Activated CD8-positive, alpha-beta memory T cell treated with anti-CD3 and anti-CD28 coated beads, Interleukin-2, amount 10 ng/mL, durations not matched to agents 7 days and 5 days (primary cell): ENCODE measurements around the gene ERI3. TPM values are rescaled to one million over a fixed set of nuclear protein-coding genes. Genes with fewer than 3 reads are reported as not detected.

Experiments
- ATAC-seq: fragments of 150-1000 bp; cut with Tn5 transposase; one replicate; pipeline ENCODE4 v1.10.0; 2021; ENCODE audit warnings: moderate library complexity
- CTCF ChIA-PET: fragments of 350-600 bp; sonication (Branson Sonifier 250); formaldehyde crosslinking; loops from one replicate; lab custom pipeline; 2021; ENCODE audit warnings: antibody characterized with exemption; lab: Charles Lee
- DNase-seq: peaks from one replicate; pipeline ENCODE4 v3.0.0-alpha.2; 2020
- H3K27ac Mint-ChIP-seq: one replicate; pipeline ENCODE4 v1.8.0; 2021; ENCODE audit warnings: mild to moderate bottlenecking, mixed read lengths
- H3K27me3 Mint-ChIP-seq: one replicate; pipeline ENCODE4 v1.8.0; 2021; ENCODE audit warnings: mixed read lengths
- H3K36me3 Mint-ChIP-seq: one replicate; pipeline ENCODE4 v1.8.0; 2021; ENCODE audit warnings: mild to moderate bottlenecking, mixed read lengths
- H3K4me1 Mint-ChIP-seq: one replicate; pipeline ENCODE4 v1.8.0; 2021; ENCODE audit warnings: mixed read lengths
- H3K4me3 Mint-ChIP-seq: one replicate; pipeline ENCODE4 v1.8.0; 2021; ENCODE audit warnings: mild to moderate bottlenecking, moderate library complexity, mixed read lengths
- H3K9me3 Mint-ChIP-seq: one replicate; pipeline ENCODE4 v1.8.0; 2022; ENCODE audit warnings: low read depth, mixed read lengths
- total RNA-seq, 2 experiments: library from RNA; stranded (reverse); gene quantifications; one replicate each; pipeline ENCODE4 v1.2.3, GENCODE V29; 2021

ERI3 gene
- total RNA-seq, 2 experiments from 2014 or later: 27.2 to 30.4 TPM

- DNase-seq: no peak
- H3K4me3 Mint-ChIP-seq: no peak overlapping the region
- CTCF ChIA-PET: no interaction called here
- ATAC-seq: no peak
- H3K27ac Mint-ChIP-seq: no peak overlapping the region
- no peaks in the 10 kb centered on the region for H3K27me3 Mint-ChIP-seq
- H3K4me1 Mint-ChIP-seq: peaks cover 2% of the 10 kb centered on the region
- peaks cover 5% of the 10 kb centered on the region for H3K36me3 Mint-ChIP-seq
- no peaks in the 10 kb centered on the region for H3K9me3 Mint-ChIP-seq
These were observed 53.6 kb downstream of the ERI3 start for GRCh38 chr1:44301442-44301841.

GRCh38 chr1:44300852-44301251 lies 54.2 kb downstream of the ERI3 start:
- CTCF ChIA-PET: no interaction called here
- ATAC-seq: no peak
- Mint-ChIP-seq H3K4me1 (no peaks in the 10 kb centered on the region), H3K36me3 (peaks cover 3% of the 10 kb centered on the region), H3K4me3 (no peak overlapping the region), H3K27me3 (no peaks in the 10 kb centered on the region), H3K27ac (no peak overlapping the region), H3K9me3 (no peaks in the 10 kb centered on the region)
- no peak for DNase-seq

- CTCF ChIA-PET: no interaction called here
- no peak for ATAC-seq
- DNase-seq: no peak
- no peaks in the 10 kb centered on the region for H3K27me3 Mint-ChIP-seq
- H3K4me3 Mint-ChIP-seq: no peak overlapping the region
- no peaks in the 10 kb centered on the region for H3K9me3 Mint-ChIP-seq
- no peaks in the 10 kb centered on the region for H3K4me1 Mint-ChIP-seq
- H3K27ac Mint-ChIP-seq: no peak overlapping the region
- peaks cover 3% of the 10 kb centered on the region for H3K36me3 Mint-ChIP-seq
These were observed 57.2 kb downstream of the ERI3 start for GRCh38 chr1:44297695-44298400.

GRCh38 chr1:44296806-44297205 lies 58.3 kb downstream of the ERI3 start:
- CTCF ChIA-PET: no interaction called here
- DNase-seq: no peak
- Mint-ChIP-seq H3K4me3 (no peak overlapping the region), H3K4me1 (no peaks in the 10 kb centered on the region), H3K27ac (no peak overlapping the region), H3K36me3 (peaks cover 3% of the 10 kb centered on the region), H3K9me3 (no peaks in the 10 kb centered on the region), H3K27me3 (no peaks in the 10 kb centered on the region)
- no peak for ATAC-seq

GRCh38 chr1:44296086-44296485 lies 59.0 kb downstream of the ERI3 start:
- H3K9me3 Mint-ChIP-seq: no peaks in the 10 kb centered on the region
- H3K4me3 Mint-ChIP-seq: no peak overlapping the region
- CTCF ChIA-PET: no interaction called here
- DNase-seq (no peak), ATAC-seq (no peak)
- H3K36me3 Mint-ChIP-seq: peaks cover 3% of the 10 kb centered on the region
- no peak overlapping the region for H3K27ac Mint-ChIP-seq
- H3K4me1 Mint-ChIP-seq: no peaks in the 10 kb centered on the region
- H3K27me3 Mint-ChIP-seq: no peaks in the 10 kb centered on the region

GRCh38 chr1:44294588-44295007 lies 60.5 kb downstream of the ERI3 start:
- ATAC-seq (no peak), DNase-seq (no peak)
- CTCF ChIA-PET: interaction anchor here (1.0 kb wide), 1 partner anchor 25 kb away, joined by 3 read pairs; no protein-coding TSS in a partner anchor
- Mint-ChIP-seq H3K27ac (no peak overlapping the region), H3K27me3 (no peaks in the 10 kb centered on the region), H3K36me3 (peaks cover 3% of the 10 kb centered on the region), H3K4me1 (no peaks in the 10 kb centered on the region), H3K9me3 (no peaks in the 10 kb centered on the region), H3K4me3 (no peak overlapping the region)

- no peak for ATAC-seq
These were observed 61.2 kb downstream of the ERI3 start for GRCh38 chr1:44293761-44294315.

GRCh38 chr1:44292651-44293050 lies 62.4 kb downstream of the ERI3 start:
- CTCF ChIA-PET: no interaction called here
- no peak for DNase-seq
- Mint-ChIP-seq H3K9me3 (no peaks in the 10 kb centered on the region), H3K4me1 (no peaks in the 10 kb centered on the region), H3K36me3 (peaks cover 2% of the 10 kb centered on the region), H3K27me3 (no peaks in the 10 kb centered on the region), H3K27ac (no peak overlapping the region), H3K4me3 (no peak overlapping the region)
- ATAC-seq: no peak

More at GRCh38 chr1:44293761-44294315, 61.2 kb downstream of the ERI3 start:
- Mint-ChIP-seq H3K9me3 (no peaks in the 10 kb centered on the region), H3K4me3 (no peak overlapping the region), H3K27me3 (no peaks in the 10 kb centered on the region), H3K36me3 (peaks cover 3% of the 10 kb centered on the region), H3K27ac (no peak overlapping the region), H3K4me1 (no peaks in the 10 kb centered on the region)
- CTCF ChIA-PET: no interaction called here
- DNase-seq: no peak

- DNase-seq (no peak), ATAC-seq (no peak)
- no peaks in the 10 kb centered on the region for H3K9me3 Mint-ChIP-seq
- H3K4me3 Mint-ChIP-seq: no peak overlapping the region
- no peaks in the 10 kb centered on the region for H3K36me3 Mint-ChIP-seq
- H3K27ac Mint-ChIP-seq: no peak overlapping the region
- no peaks in the 10 kb centered on the region for H3K4me1 Mint-ChIP-seq
- CTCF ChIA-PET: no interaction called here
- H3K27me3 Mint-ChIP-seq: no peaks in the 10 kb centered on the region
These were observed 64.6 kb downstream of the ERI3 start for GRCh38 chr1:44290250-44291094.

- Mint-ChIP-seq H3K4me1 (no peaks in the 10 kb centered on the region), H3K27ac (no peak overlapping the region), H3K27me3 (no peaks in the 10 kb centered on the region), H3K9me3 (no peaks in the 10 kb centered on the region), H3K36me3 (no peaks in the 10 kb centered on the region), H3K4me3 (no peak overlapping the region)
- CTCF ChIA-PET: no interaction called here
- ATAC-seq (no peak), DNase-seq (no peak)
These were observed 65.5 kb downstream of the ERI3 start for GRCh38 chr1:44289530-44289929.

GRCh38 chr1:44288883-44289282 lies 66.2 kb downstream of the ERI3 start:
- Mint-ChIP-seq H3K27me3 (no peaks in the 10 kb centered on the region), H3K36me3 (no peaks in the 10 kb centered on the region), H3K27ac (no peak overlapping the region), H3K4me1 (no peaks in the 10 kb centered on the region), H3K4me3 (no peak overlapping the region), H3K9me3 (no peaks in the 10 kb centered on the region)
- CTCF ChIA-PET: no interaction called here
- DNase-seq: no peak
- ATAC-seq: no peak

- H3K36me3 Mint-ChIP-seq: peaks cover 1% of the 10 kb centered on the region
- H3K4me3 Mint-ChIP-seq: no peak overlapping the region
- DNase-seq (no peak), ATAC-seq (no peak)
- H3K9me3 Mint-ChIP-seq: no peaks in the 10 kb centered on the region
- no peaks in the 10 kb centered on the region for H3K27me3 Mint-ChIP-seq
- CTCF ChIA-PET: no interaction called here
- H3K27ac Mint-ChIP-seq: no peak overlapping the region
- no peaks in the 10 kb centered on the region for H3K4me1 Mint-ChIP-seq
These were observed 70.9 kb downstream of the ERI3 start for GRCh38 chr1:44284184-44284583.

- Mint-ChIP-seq H3K4me3 (no peak overlapping the region), H3K27me3 (no peaks in the 10 kb centered on the region), H3K4me1 (no peaks in the 10 kb centered on the region), H3K36me3 (peaks cover 3% of the 10 kb centered on the region), H3K9me3 (no peaks in the 10 kb centered on the region), H3K27ac (no peak overlapping the region)
- DNase-seq (no peak), ATAC-seq (no peak)
- CTCF ChIA-PET: no interaction called here
These were observed 71.4 kb downstream of the ERI3 start for GRCh38 chr1:44283524-44284173.
